Measurements from ENCODE around the gene MIGA1. TPM values are rescaled to one million over a fixed set of nuclear protein-coding genes. Genes with fewer than 3 reads are reported as not detected.

Gene MIGA1
- total and polyA plus RNA-seq, 9 of the 15 experiments (the other 6 are each of a cell fraction or from before 2014, with no cell fraction given) = 1.6 to 5.1 (median 2.9) TPM

DNA sequence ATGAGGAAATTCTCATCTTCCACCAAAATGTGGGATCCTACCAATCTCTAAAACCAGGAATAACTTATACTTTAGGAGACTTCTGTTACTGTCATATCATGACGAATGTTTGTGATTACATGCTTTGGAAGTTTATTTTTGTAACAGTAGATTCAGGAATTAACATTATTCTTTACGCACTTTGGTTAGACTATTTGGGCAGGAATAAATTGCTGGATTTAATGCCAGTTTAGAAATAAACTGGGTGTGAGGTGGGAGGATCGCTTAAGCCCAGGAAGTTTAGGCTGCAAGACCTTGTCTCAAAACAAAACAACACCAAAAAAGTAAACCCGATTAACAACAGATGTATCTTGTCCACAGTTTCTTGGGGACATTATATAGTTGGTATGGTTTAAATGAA, 52.1 kb downstream of the MIGA1 start:
- Histone ChIP-seq H3K4me3 (no peak overlapping the region), H3K79me2 (ENCODE audit: control insufficient read depth, insufficient read depth, low read length) (no peaks in the 10 kb centered on the region), H2AFZ (ENCODE audit: low read depth, low read length) (no peak overlapping the region), H3K27me3 (ENCODE audit: control insufficient read depth in 2 of 2, insufficient read depth in 2 of 2, low read length in 2 of 2) (no peaks in the 10 kb centered on the region), H4K20me1 (replicated peaks; ENCODE audit: control insufficient read depth, insufficient read depth, low read length) (no peaks in the 10 kb centered on the region), H3K36me3 (ENCODE audit: control insufficient read depth, insufficient read depth, low read length) (no peaks in the 10 kb centered on the region), H3K9me3 (replicated peaks; ENCODE audit: control insufficient read depth, insufficient read depth, low read depth, low read length) (no peaks in the 10 kb centered on the region), H3K9ac (ENCODE audit: insufficient read depth in 1 of 2, low read depth in 2 of 2, low read length in 2 of 2) (no peak overlapping the region), H3K9me1 (ENCODE audit: control insufficient read depth, insufficient read depth, low read length) (no peaks in the 10 kb centered on the region), H3K4me1 (replicated peaks in 1 of 2; ENCODE audit: control insufficient read depth in 2 of 2, insufficient read depth in 2 of 2, low read length in 2 of 2) (peaks cover 0 to 19% of the 10 kb centered on the region in 2 experiments; a peak in 2 of 5 replicates), H3K4me2 (ENCODE audit: insufficient read depth, low read length) (no peak overlapping the region), H3K27ac (ENCODE audit: extremely low read depth, low read depth, low read length) (no peak overlapping the region)
- no peak for TF ChIP-seq TAF7 (tag; IDR thresholded peaks at IDR 0.05)
- no peak for TF ChIP-seq PHF20 (IDR thresholded peaks at IDR 0.05; ENCODE audit: partially characterized antibody)
- TF ChIP-seq, protein P1, sequence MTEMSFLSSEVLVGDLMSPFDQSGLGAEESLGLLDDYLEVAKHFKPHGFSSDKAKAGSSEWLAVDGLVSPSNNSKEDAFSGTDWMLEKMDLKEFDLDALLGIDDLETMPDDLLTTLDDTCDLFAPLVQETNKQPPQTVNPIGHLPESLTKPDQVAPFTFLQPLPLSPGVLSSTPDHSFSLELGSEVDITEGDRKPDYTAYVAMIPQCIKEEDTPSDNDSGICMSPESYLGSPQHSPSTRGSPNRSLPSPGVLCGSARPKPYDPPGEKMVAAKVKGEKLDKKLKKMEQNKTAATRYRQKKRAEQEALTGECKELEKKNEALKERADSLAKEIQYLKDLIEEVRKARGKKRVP (CRISPR knock-in tag; IDR thresholded peaks at IDR 0.05) = no peak
- in situ Hi-C loops (cut with MboI) = no loop called here
- DNase-seq (ENCODE audit: extremely low read depth in 1 of 4, low spot score in 3 of 4) (no peak), FAIRE-seq (no peak), ATAC-seq (no peak)
- ChIA-PET POLR2A (no interaction called here), CTCF (ENCODE audit: low intra/inter-chr PET ratio) (no interaction called here)
- 90% methylated on average over 4 of the region's 4 CpGs for WGBS (ENCODE audit: insufficient coverage, low coverage, missing lambda C conversion rate)
- BruUV-seq (replicated peaks) = no TSS peak
- intact Hi-C loops (cut with micrococcal nuclease) = no loop called here

DNA sequence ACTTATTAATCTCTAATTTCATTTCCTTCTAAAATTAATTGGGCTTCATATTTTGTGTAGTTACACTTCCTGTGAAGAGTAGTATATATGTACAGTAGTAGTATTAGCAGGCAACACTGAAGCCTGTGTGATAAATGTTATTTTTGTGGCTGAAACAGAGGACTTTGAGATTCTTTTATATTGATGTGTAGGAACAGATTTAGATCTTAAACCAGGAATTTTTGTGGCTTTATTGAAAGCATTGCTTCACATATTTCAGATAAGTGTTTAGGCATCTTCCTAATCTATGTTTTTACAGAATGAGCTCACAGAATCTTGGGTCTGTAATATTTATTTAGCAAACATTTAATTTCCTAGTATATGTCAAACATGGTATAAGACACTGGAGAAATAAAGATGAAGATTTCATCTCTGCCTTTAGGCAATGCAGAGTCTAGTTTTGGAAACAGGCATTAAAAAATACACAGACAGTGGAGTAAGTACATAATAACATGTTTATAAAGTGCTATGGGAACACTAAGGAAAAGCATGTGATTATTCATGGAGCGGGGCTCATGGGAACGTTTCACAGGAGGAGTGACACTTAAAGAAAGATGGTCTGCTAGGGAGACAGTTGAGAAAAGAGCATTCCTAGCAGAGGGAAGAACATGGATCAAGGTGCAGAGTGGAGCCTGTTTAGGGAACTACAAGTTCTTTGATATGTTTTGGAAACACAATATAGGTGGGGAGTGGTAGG, 52.7 kb downstream of the MIGA1 start:
- no peak overlapping the region for H3K4me2 ChIP-seq (ENCODE audit: insufficient read depth, low read length)
- ATAC-seq = peak; percentile 32; the same call in 2 of the 3 replicates

More for the DNA sequence above, 52.7 kb downstream of the MIGA1 start:
- TF ChIP-seq CBX8 (IDR thresholded peaks at IDR 0.05; ENCODE audit: borderline replicate concordance, extremely low read depth, low read depth, low read length, poor library complexity, severe bottlenecking) = no peak
- TF ChIP-seq ZNF583 (CRISPR knock-in tag; IDR thresholded peaks at IDR 0.05) = no peak
- no peak for TF ChIP-seq ZZZ3 (IDR thresholded peaks at IDR 0.05)
- no peak for TF ChIP-seq CHD2 (IDR thresholded peaks at IDR 0.05; ENCODE audit: low read depth, low read length)
- no peak for TF ChIP-seq ZNF146 (CRISPR knock-in tag; IDR thresholded peaks at IDR 0.05; ENCODE audit: unreplicated experiment)
- TF ChIP-seq TAF1 (IDR thresholded peaks at IDR 0.05; ENCODE audit: control insufficient read depth, extremely low read depth, insufficient read depth, low read length, severe bottlenecking) = no peak
- no peak for TF ChIP-seq SRSF7 (optimal IDR thresholded peaks at IDR 0.05; ENCODE audit: low read depth, low read length)
- TF ChIP-seq MXI1 (IDR thresholded peaks at IDR 0.05; ENCODE audit: low read depth, low read length) = no peak
- no peak for TF ChIP-seq ZNF551 (CRISPR knock-in tag; IDR thresholded peaks at IDR 0.05)
- TF ChIP-seq ZC3H8 (IDR thresholded peaks at IDR 0.05) = no peak
- Histone ChIP-seq H3K9me1 (ENCODE audit: control insufficient read depth, insufficient read depth, low read length) (no peaks in the 10 kb centered on the region), H4K20me1 (replicated peaks; ENCODE audit: control insufficient read depth, insufficient read depth, low read length) (no peaks in the 10 kb centered on the region), H3K36me3 (ENCODE audit: control insufficient read depth, insufficient read depth, low read length) (no peaks in the 10 kb centered on the region), H3K27ac (ENCODE audit: extremely low read depth, low read depth, low read length) (no peak overlapping the region), H3K27me3 (ENCODE audit: control insufficient read depth in 2 of 2, insufficient read depth in 2 of 2, low read length in 2 of 2) (no peaks in the 10 kb centered on the region), H3K9me3 (replicated peaks; ENCODE audit: control insufficient read depth, insufficient read depth, low read depth, low read length) (no peaks in the 10 kb centered on the region), H3K9ac (ENCODE audit: insufficient read depth in 1 of 2, low read depth in 2 of 2, low read length in 2 of 2) (no peak overlapping the region), H3K4me1 (replicated peaks in 1 of 2; ENCODE audit: control insufficient read depth in 2 of 2, insufficient read depth in 2 of 2, low read length in 2 of 2) (peaks cover 0 to 19% of the 10 kb centered on the region in 2 experiments; a peak in 2 of 5 replicates), H3K79me2 (ENCODE audit: control insufficient read depth, insufficient read depth, low read length) (no peaks in the 10 kb centered on the region), H2AFZ (ENCODE audit: low read depth, low read length) (no peak overlapping the region), H3K4me3 (no peak overlapping the region)
- WGBS (ENCODE audit: insufficient coverage, low coverage, missing lambda C conversion rate) = 70% methylated on average over 2 of the region's 2 CpGs
- in situ Hi-C loops (cut with MboI) = no loop called here
- CTCF ChIA-PET (ENCODE audit: low intra/inter-chr PET ratio) = no interaction called here
- no TSS peak for BruUV-seq (replicated peaks)
- FAIRE-seq (peak; percentile 6), DNase-seq (ENCODE audit: extremely low read depth in 1 of 4, low spot score in 3 of 4) (no peak)
- intact Hi-C loops (cut with micrococcal nuclease) = no loop called here
- POLR2A ChIA-PET = interaction anchor here (1.0 to 1.3 kb wide), 3 partner anchors 12 to 17 kb away, joined by 3 read pairs; no protein-coding TSS in a partner anchor

Data from K562 (cell line).